SK-N-SH treated with all-trans-retinoic acid at 6 μM for 48 hours (cell line): ENCODE results near the gene CCRL2.

Experiments used
- ATAC-seq: fragments of 200-7000 bp; cut with Tn5 transposase; 3 replicates; pipeline ENCODE4 v1.9.1; 2020; ENCODE audit warnings: mild to moderate bottlenecking, moderate library complexity
- ARNTL ChIP-seq: fragments of 450-650 bp; formaldehyde crosslinking; IDR thresholded peaks from 2 replicates; pipeline ENCODE4 v1.5.0; 2020; ENCODE audit warnings: low read depth, mild to moderate bottlenecking, moderate library complexity, borderline replicate concordance
- CSDC2 ChIP-seq: fragments of 250-450 bp; sonication (Bioruptor Pico); IDR thresholded peaks from 2 replicates; pipeline ENCODE4 v1.5.0; 2020; ENCODE audit warnings: mild to moderate bottlenecking, moderate library complexity
- ESRRG ChIP-seq: fragments of 250-450 bp; sonication (Bioruptor Pico); IDR thresholded peaks from 2 replicates; pipeline ENCODE4 v1.6.1; 2021; ENCODE audit warnings: mild to moderate bottlenecking
- OSR1 ChIP-seq: fragments of 250-450 bp; sonication (Bioruptor Pico); IDR thresholded peaks from 2 replicates; pipeline ENCODE4 v1.8.0; 2022; ENCODE audit warnings: moderate library complexity, mild to moderate bottlenecking, inconsistent platforms
- PATZ1 ChIP-seq: fragments of 250-450 bp; sonication (Bioruptor Pico); IDR thresholded peaks from 2 replicates; pipeline ENCODE4 v1.8.0; 2020; ENCODE audit warnings: mild to moderate bottlenecking, moderate library complexity, borderline replicate concordance
- PPARA ChIP-seq: fragments of 250-450 bp; sonication (Bioruptor Pico); IDR thresholded peaks from 2 replicates; pipeline ENCODE4 v1.5.0; 2020; ENCODE audit warnings: mild to moderate bottlenecking, borderline replicate concordance
- RARB ChIP-seq: fragments of 250-450 bp; sonication (Bioruptor Pico); IDR thresholded peaks from 2 replicates; pipeline ENCODE4 v1.8.0; 2021; ENCODE audit warnings: mild to moderate bottlenecking, moderate library complexity
- TCF4 ChIP-seq: fragments of 250-450 bp; sonication (Bioruptor Pico); IDR thresholded peaks from 2 replicates; pipeline ENCODE4 v1.8.0; 2021; ENCODE audit warnings: mild to moderate bottlenecking, moderate library complexity, borderline replicate concordance
- TOX ChIP-seq: fragments of 250-450 bp; sonication (Bioruptor Pico); IDR thresholded peaks from 2 replicates; pipeline ENCODE4 v1.8.0; 2021; ENCODE audit warnings: mild to moderate bottlenecking, moderate library complexity, borderline replicate concordance
- ZC3H10 ChIP-seq: fragments of 250-450 bp; sonication (Bioruptor Pico); IDR thresholded peaks from 2 replicates; pipeline ENCODE4 v1.5.1; 2021; ENCODE audit warnings: mild to moderate bottlenecking, moderate library complexity
- ZFP3 ChIP-seq: fragments of 250-450 bp; sonication (Bioruptor Pico); IDR thresholded peaks from 2 replicates; pipeline ENCODE4 v1.5.0; 2020; ENCODE audit warnings: mild to moderate bottlenecking, moderate library complexity
- ZFP30 ChIP-seq: fragments of 450-650 bp; formaldehyde crosslinking; IDR thresholded peaks from 2 replicates; pipeline ENCODE4 v1.5.0; 2022; ENCODE audit warnings: mild to moderate bottlenecking, moderate library complexity
- ZNF565 ChIP-seq: fragments of 450-650 bp; formaldehyde crosslinking; conservative IDR thresholded peaks from 2 replicates; pipeline ENCODE4 v1.5.0; 2020; ENCODE audit warnings: low read depth, mild to moderate bottlenecking, moderate library complexity
- ZNF70 ChIP-seq: fragments of 450-650 bp; formaldehyde crosslinking; IDR thresholded peaks from 2 replicates; pipeline ENCODE4 v1.5.0; 2020; ENCODE audit warnings: mild to moderate bottlenecking, moderate library complexity
- ZNF8 ChIP-seq: fragments of 450-650 bp; formaldehyde crosslinking; IDR thresholded peaks from 2 replicates; pipeline ENCODE4 v1.5.0; 2020; ENCODE audit warnings: mild to moderate bottlenecking, moderate library complexity
- TF ChIP-seq, protein P1 (sequence below): fragments of 250-450 bp; sonication (Bioruptor Pico); IDR thresholded peaks from 2 replicates; pipeline ENCODE4 v1.8.0; 2021; ENCODE audit warnings: low read depth, mild to moderate bottlenecking, moderate library complexity, borderline replicate concordance
- TF ChIP-seq, protein P2 (sequence below): fragments of 250-450 bp; sonication (Bioruptor Pico); IDR thresholded peaks from 2 replicates; pipeline ENCODE4 v1.5.1; 2021; ENCODE audit warnings: mild to moderate bottlenecking, moderate library complexity
- TF ChIP-seq, protein P3 (sequence below): fragments of 250-450 bp; sonication (Bioruptor Pico); IDR thresholded peaks from 2 replicates; pipeline ENCODE4 v1.5.1; 2020; ENCODE audit warnings: low read depth, mild to moderate bottlenecking, moderate library complexity
- TF ChIP-seq, protein P4 (sequence below): fragments of 250-450 bp; sonication (Bioruptor Pico); IDR thresholded peaks from 2 replicates; pipeline ENCODE4 v1.5.0; 2020; ENCODE audit warnings: mild to moderate bottlenecking, moderate library complexity

Gene CCRL2

GRCh38 chr3:46435081-46435726 is 28.1 kb downstream of the CCRL2 start (continued):
- TF ChIP-seq, protein P1, sequence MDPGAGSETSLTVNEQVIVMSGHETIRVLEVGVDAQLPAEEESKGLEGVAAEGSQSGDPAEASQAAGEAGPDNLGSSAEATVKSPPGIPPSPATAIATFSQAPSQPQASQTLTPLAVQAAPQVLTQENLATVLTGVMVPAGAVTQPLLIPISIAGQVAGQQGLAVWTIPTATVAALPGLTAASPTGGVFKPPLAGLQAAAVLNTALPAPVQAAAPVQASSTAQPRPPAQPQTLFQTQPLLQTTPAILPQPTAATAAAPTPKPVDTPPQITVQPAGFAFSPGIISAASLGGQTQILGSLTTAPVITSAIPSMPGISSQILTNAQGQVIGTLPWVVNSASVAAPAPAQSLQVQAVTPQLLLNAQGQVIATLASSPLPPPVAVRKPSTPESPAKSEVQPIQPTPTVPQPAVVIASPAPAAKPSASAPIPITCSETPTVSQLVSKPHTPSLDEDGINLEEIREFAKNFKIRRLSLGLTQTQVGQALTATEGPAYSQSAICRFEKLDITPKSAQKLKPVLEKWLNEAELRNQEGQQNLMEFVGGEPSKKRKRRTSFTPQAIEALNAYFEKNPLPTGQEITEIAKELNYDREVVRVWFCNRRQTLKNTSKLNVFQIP (CRISPR knock-in tag), result no peak
- TF ChIP-seq, protein P2, sequence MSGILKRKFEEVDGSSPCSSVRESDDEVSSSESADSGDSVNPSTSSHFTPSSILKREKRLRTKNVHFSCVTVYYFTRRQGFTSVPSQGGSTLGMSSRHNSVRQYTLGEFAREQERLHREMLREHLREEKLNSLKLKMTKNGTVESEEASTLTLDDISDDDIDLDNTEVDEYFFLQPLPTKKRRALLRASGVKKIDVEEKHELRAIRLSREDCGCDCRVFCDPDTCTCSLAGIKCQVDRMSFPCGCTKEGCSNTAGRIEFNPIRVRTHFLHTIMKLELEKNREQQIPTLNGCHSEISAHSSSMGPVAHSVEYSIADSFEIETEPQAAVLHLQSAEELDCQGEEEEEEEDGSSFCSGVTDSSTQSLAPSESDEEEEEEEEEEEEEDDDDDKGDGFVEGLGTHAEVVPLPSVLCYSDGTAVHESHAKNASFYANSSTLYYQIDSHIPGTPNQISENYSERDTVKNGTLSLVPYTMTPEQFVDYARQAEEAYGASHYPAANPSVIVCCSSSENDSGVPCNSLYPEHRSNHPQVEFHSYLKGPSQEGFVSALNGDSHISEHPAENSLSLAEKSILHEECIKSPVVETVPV (CRISPR knock-in tag), result no peak
- TF ChIP-seq, protein P3, sequence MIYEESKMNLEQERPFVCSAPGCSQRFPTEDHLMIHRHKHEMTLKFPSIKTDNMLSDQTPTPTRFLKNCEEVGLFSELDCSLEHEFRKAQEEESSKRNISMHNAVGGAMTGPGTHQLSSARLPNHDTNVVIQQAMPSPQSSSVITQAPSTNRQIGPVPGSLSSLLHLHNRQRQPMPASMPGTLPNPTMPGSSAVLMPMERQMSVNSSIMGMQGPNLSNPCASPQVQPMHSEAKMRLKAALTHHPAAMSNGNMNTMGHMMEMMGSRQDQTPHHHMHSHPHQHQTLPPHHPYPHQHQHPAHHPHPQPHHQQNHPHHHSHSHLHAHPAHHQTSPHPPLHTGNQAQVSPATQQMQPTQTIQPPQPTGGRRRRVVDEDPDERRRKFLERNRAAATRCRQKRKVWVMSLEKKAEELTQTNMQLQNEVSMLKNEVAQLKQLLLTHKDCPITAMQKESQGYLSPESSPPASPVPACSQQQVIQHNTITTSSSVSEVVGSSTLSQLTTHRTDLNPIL (CRISPR knock-in tag), result no peak
- no peak for TF ChIP-seq ESRRG (CRISPR knock-in tag)
- no peak for TF ChIP-seq ZNF8 (CRISPR knock-in tag)

DNA sequence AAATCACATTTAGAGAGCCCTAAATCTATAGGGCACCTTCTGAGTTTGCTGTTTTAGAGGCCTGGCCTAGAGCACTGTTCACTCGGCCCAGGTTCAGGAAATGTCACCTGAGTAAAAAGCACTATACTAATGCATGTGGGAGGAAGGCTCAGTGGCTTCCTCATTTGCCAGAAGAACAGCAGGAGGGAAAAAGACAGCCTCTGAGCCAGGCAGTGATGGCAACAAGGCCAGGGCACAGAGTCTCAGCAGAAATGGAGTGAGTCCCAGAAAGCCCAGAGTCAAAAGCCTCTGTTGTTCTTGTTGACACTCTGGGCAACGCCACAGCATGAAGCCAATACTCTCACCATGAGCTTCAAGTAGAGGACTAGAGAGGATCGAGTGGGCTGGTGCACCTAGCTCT is 31.8 kb downstream of the CCRL2 start:
- no peak for ATAC-seq
- TF ChIP-seq PATZ1 (CRISPR knock-in tag), result no peak
- no peak for TF ChIP-seq ARNTL (CRISPR knock-in tag)
- TF ChIP-seq ZNF70, result no peak
- no peak for TF ChIP-seq CSDC2
- TF ChIP-seq, protein P3 (CRISPR knock-in tag), result no peak
- no peak for TF ChIP-seq RARB (CRISPR knock-in tag)

GRCh38 chr3:46440531-46441294 is 33.7 kb downstream of the CCRL2 start:
- ATAC-seq, result no peak
- no peak for TF ChIP-seq ZNF8 (CRISPR knock-in tag)
- no peak for TF ChIP-seq ZNF70
- no peak for TF ChIP-seq ESRRG (CRISPR knock-in tag)
- TF ChIP-seq, protein P1 (CRISPR knock-in tag), result no peak
- TF ChIP-seq, protein P4, sequence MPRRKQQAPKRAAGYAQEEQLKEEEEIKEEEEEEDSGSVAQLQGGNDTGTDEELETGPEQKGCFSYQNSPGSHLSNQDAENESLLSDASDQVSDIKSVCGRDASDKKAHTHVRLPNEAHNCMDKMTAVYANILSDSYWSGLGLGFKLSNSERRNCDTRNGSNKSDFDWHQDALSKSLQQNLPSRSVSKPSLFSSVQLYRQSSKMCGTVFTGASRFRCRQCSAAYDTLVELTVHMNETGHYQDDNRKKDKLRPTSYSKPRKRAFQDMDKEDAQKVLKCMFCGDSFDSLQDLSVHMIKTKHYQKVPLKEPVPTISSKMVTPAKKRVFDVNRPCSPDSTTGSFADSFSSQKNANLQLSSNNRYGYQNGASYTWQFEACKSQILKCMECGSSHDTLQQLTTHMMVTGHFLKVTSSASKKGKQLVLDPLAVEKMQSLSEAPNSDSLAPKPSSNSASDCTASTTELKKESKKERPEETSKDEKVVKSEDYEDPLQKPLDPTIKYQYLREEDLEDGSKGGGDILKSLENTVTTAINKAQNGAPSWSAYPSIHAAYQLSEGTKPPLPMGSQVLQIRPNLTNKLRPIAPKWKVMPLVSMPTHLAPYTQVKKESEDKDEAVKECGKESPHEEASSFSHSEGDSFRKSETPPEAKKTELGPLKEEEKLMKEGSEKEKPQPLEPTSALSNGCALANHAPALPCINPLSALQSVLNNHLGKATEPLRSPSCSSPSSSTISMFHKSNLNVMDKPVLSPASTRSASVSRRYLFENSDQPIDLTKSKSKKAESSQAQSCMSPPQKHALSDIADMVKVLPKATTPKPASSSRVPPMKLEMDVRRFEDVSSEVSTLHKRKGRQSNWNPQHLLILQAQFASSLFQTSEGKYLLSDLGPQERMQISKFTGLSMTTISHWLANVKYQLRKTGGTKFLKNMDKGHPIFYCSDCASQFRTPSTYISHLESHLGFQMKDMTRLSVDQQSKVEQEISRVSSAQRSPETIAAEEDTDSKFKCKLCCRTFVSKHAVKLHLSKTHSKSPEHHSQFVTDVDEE, result no peak
- no peak for TF ChIP-seq RARB (CRISPR knock-in tag)
- no peak for TF ChIP-seq PPARA (CRISPR knock-in tag)
- no peak for TF ChIP-seq TOX (CRISPR knock-in tag)
- no peak for TF ChIP-seq OSR1 (CRISPR knock-in tag)
- no peak for TF ChIP-seq ZNF565
- no peak for TF ChIP-seq ZFP3 (CRISPR knock-in tag)
- TF ChIP-seq CSDC2, result no peak
- TF ChIP-seq, protein P2 (CRISPR knock-in tag), result no peak
- no peak for TF ChIP-seq TCF4
- no peak for TF ChIP-seq ZFP30 (CRISPR knock-in tag)
- TF ChIP-seq ZC3H10, result no peak
- no peak for TF ChIP-seq PATZ1 (CRISPR knock-in tag)
